Breast epithelium (tissue), 3 donors: ENCODE results near the gene NUP160.

Source experiments
- POLR2A ChIP-seq: fragments of 450-650 bp; IDR thresholded peaks from one replicate; pipeline ENCODE4 v1.6.1; 2016; ENCODE audit warnings: antibody characterized with exemption, mild to moderate bottlenecking, moderate library complexity
- POLR2AphosphoS5 ChIP-seq, 3 donors: sonication (generic); formaldehyde crosslinking; IDR thresholded peaks; one replicate each; pipeline ENCODE4 v1.6.1; 2017; ENCODE audit warnings: antibody characterized with exemption in 3 of 3
- TF ChIP-seq, protein P1 (sequence below), 3 donors: fragments of 450-650 bp; IDR thresholded peaks; one replicate each; pipeline ENCODE4 v1.5.1; 2016 to 2017; ENCODE audit warnings: antibody characterized with exemption in 3 of 3, mild to moderate bottlenecking in 3 of 3, moderate library complexity in 3 of 3

DNA sequence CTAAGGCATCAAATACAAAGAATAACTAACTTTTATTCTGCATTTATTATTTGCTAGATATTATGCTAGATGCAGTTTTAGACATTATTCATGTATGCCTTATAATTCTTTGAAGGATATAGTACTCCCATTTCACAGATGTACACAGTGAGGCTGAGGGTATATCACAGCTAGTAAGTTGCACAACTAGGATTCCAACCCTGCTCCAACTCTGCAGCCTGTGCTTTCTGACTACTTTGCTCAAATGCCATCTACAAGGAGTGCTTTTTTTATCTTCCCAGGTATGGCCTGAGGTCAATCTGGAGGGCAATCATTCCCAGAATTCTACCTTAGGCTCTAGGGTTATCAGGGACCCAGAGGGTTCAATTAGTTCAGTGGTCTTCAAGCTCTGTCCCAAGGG, 28.4 kb downstream of the NUP160 start:
- TF ChIP-seq, protein P1, sequence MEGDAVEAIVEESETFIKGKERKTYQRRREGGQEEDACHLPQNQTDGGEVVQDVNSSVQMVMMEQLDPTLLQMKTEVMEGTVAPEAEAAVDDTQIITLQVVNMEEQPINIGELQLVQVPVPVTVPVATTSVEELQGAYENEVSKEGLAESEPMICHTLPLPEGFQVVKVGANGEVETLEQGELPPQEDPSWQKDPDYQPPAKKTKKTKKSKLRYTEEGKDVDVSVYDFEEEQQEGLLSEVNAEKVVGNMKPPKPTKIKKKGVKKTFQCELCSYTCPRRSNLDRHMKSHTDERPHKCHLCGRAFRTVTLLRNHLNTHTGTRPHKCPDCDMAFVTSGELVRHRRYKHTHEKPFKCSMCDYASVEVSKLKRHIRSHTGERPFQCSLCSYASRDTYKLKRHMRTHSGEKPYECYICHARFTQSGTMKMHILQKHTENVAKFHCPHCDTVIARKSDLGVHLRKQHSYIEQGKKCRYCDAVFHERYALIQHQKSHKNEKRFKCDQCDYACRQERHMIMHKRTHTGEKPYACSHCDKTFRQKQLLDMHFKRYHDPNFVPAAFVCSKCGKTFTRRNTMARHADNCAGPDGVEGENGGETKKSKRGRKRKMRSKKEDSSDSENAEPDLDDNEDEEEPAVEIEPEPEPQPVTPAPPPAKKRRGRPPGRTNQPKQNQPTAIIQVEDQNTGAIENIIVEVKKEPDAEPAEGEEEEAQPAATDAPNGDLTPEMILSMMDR (IDR thresholded peaks at IDR 0.05) = no peak
- TF ChIP-seq POLR2A (no peak), POLR2AphosphoS5 (IDR thresholded peaks at IDR 0.05) (no peak)
